Activated CD8-positive, alpha-beta memory T cell treated with anti-CD3 and anti-CD28 coated beads for 1 hour (primary cell): ENCODE data around the gene GRIK4.

Source experiments
- DNase-seq, 2 donors: peaks; one replicate each; pipeline ENCODE4 v3.0.0-alpha.2; 2020; ENCODE audit warnings: low read depth in 1 of 2; ENCODE audit errors: extremely low read depth in 1 of 2

GRIK4 gene

DNA sequence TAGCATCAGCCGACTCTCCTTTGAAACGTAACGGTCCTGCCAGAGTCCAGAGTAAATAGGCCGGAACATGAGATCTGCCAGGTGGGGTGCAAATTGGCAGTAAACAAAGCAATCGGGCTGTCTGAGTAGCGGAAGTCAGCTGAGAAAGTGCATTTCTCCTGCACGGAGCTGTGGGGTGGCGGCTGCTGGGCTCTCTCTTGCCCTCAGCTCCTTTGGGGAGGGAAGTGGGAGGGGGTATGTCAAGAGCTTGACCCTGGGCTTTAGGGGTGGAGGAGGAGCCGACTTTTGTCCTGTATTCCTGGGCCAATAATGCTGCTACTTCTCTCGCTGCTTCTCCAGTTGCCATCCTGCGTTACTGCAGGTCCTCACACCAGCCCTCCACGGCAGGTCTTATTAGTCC, 11.6 kb downstream of the GRIK4 start:
- DNase-seq, result no peak

DNA sequence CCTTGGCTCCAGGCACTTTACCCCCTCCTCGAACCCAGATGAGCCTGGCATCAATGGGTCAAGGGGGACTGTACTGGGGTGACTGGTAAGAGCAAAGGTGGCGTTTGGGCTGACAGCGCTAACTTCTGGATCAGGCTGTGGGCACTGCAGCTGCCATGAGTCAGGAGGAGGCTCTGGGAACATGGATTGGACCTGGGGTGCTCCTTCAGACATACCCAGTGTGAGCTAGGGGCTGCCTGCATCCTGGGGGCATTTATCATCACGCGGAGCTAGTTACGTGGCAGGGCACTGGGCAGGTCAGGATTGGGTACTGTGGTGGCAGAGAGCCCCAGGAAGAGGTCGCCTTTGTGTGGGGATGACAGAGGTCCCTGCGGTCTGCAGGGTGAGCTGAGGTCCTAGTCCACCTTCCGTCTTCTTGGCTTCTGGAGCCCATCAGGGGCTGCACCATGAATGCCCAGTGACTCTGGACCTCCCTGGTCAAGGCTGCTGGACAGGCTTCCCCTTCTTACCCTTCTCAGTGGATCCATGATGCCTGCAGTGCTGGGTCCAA, 13.1 kb downstream of the GRIK4 start:
- no peak for DNase-seq

DNA sequence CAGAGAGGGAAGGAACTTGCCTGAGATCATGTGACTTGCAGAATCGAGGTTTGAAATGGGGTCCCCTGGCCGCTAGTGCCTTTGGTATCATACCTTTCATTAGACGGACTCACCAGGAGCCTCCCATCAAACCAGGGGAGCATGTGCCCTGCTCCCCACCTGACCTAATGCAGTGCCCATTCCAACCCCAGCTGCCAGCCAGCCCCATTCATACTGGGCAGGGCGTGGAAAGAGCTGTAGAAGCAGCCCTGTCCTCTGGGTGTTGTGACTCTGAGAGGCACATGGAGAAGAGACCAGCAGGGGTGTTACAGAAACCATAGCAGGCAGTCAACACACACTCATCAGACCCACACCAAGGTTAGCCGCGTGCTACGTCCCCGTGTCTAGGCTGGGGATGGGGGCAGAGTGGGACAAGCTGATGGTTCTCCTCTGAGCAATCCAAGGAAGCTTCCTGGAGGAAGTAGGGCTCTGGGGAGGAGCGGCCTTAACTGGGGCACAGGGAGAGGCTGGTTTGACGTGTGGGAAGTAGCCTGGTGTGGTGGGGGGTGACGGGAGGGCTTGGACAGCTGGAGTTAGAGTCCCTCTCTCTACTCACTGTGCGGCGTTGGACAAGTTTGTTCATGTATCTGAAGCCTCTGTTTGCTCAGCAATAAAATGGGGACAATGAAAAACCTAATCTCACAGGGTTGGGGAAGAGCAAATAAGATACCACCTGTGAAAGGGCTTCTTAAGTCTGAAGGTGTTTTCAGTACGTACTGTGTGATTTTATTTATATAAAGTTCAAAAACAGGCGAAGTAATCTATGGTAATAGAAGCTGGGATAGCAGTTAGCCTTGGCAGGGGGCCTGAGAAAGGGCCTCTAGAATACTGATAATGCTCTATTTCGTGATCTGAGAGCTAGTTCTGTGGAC, 14.0 kb downstream of the GRIK4 start:
- no peak for DNase-seq

DNA sequence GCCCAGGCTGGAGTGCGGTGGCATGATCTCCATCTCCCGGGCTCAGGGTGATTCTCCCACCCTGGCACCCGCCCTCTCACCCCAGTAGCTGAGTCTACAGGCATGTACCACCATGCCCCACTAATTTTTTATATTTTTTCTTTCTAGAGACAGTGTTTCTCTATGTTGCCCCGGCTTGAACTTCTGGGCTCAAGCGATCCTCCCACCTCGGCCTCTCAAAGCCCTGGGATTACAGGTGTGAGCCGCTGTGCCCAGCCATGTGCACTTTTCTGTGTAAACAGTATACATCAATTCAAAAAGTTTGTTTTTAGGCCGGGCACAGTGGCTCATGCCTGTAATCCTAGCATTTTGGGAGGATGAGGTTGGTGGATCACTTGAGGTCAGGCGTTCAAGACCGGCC, 14.7 kb downstream of the GRIK4 start:
- no peak for DNase-seq

DNA sequence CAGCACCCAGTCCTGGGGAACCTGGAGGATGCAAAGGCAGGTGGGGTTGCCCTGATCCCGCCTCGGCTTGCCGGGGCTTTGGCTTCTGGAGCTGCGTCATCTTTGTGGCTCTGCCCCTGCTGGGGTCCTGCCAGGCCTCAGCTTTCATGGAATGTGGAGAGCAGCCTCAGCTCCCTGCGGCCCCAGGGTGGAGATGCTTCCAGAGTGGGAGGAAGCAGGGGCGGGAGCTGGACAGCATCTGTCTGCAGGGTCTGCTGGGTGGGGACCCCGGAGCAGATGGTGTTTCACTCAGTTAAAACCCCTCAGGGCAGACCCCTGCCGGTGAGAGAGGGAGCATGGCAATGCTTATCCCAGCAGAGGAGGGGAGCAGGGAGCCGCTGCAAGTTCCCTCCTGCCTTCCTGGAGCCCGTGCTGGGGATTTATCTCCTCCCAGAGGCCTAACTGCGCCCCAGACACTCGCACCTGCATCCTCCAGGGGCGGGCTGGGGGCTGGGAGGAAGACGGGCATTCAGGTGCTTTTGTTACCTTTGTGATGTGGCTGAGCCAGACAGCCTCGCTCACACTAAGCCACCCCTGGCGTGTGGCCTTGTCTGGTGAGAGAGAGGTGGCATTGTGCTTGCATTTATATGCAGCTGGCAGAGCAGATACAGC, 15.7 kb downstream of the GRIK4 start:
- DNase-seq, result no peak

DNA sequence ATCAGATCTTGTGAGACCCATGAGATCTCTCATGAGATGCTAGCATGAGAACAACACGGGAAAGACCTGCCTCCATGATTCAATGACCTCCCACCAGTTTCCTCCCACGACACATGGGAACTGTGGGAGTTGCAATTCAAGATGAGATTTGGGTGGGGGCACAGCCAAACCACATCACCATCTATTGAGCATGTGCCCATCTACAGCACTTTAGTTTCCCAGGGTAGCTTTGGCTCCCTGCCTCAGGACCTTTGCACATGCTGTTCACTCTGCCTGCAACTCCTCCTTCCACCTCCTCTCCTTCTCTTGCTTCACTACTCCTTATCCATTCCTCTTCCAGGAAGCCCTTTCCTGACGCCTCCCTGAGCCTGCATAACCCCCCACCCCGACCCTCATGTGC, 17.2 kb downstream of the GRIK4 start:
- DNase-seq, result no peak

DNA sequence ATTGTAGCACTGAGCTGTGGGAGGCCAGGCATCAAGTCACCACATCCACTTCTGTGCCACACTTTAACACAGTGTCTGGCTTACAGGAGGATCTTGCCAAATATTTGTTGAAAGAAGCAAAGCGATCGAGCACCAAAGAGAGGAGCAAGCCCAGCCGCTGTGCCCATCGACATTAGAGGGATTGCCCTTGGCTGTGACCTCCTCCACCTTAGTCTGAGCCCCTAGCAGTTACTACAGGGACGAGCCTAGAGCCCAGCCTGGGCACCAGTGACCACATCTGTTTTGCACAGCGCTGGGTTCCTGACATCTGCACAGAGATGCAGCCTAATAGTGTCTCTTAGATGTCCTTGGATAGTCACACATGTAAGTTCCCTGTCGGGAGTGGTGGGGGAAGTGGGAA, 17.7 kb downstream of the GRIK4 start:
- no peak for DNase-seq

DNA sequence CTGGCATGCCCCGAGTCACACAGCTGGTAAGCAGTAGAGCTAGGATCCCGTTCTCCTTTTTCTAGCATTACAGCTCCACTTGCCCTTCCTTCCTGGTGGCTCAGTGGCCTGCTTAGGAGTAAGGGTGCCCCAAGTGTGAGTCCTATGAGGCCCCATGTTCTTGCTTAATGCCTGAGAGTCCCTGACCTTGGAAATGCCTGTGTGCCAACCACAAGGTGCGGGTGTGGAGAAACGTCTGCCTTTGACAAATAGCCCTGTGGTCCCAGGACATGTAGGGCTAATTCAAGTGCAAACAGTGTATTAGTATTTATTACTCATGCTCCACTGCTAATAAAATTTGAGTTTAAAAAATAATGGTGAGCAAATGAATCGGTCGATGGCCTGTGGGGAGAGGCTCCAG, 18.4 kb downstream of the GRIK4 start:
- DNase-seq, result no peak

DNA sequence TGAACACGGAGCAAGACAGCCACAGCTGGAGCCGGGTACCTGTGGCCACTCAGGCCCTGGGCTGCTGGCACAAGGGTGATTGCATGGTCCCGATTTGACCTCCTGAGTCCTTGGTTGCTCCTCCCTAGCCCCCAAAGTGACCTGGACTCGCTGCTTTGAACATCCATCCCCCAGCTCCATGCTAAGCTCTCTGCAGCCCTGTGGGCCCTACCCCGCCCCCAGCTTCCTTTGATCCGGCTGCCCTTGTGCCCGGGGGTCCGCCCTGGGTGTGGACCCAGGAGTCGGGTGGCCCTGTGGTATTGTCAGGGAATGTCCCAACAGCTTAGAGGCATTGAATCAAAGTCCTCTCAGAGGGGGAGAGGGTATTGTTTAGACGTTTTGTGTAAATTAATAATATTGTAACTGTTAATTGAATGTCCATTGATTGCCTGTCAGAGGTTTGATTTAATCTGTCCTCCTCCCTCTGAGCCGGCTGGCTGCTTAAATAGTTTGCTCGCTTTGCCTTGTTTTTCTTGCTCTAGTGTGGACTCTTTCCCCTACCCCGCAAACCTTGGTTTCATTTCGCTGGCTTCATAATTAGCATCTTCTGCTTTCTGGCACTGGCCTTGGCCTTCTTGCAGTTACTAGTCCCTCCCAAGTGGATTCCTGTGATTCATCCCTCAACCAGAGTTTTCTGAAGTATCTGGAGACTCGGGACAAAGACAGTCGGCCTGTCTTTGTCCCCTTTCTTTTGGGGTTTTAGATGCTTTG, 20.7 kb downstream of the GRIK4 start:
- no peak for DNase-seq

DNA sequence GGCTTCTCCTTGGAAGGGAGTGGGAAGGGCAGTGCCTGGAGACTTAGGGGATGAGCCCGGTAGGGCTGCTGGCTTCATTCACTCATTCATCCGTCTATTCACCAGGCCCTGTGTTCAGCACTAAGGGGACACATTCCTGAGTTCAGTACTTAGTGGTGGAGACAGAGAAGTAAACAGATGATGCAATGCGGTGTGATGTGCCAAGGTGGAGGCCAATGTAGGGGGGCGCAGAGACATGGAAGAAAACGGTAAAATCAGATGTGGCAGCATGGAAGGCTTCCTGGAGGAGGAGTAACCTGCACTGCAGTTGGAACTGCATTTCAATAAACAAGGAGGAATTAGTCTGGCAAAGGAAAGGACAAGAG, 21.3 kb downstream of the GRIK4 start:
- DNase-seq, result no peak

DNA sequence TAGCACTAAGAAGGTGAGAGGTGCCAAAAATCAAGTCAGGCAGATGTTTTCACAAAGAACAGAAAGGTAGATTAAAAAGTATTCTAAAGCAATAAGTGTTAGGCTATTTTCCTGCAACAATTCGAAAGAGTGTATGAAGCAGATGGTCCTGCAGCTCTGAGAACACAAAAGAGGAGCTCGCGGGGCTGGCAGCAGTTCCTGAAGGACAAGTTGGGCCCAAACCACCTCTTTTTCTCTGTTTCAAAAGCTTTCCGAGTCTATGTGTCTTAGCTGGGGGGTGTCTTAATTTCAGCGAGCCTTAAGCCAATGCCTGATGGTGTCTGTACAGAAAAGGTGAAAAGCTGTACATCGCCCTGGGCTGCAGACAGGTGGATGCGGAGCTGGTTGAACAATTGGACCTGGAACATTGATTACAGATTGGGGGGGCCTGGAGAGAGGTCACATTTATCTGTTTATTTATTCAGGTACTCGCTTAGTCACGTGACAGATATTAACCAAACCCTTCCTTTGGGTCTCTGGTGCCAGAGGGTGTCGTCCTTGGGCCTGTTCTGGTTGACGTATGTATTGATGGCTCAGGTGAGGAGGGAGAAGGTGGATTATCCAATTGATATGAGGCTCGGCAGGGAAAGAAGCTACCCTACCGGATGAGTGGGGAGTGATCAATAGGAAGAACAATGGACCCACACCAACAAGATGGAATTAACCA, 24.7 kb downstream of the GRIK4 start:
- no peak for DNase-seq

DNA sequence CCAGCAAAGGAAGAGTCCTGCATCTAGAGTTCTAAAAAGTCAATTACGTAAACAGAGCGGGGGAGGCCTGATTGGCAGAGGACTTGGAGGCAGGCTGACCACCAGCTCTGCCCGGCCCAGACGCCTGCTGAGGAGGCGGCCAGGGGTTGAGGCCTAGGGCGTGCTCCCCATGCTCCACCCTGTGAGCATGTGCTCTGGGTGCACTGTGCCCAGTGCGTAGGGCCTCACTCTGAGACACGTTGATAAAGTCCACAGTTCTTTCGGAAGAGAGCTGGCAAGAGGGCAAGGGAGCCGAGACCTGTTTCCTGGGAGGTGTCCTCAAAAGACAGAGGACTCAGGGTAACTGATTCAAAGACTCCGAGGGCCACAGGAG, 25.2 kb downstream of the GRIK4 start:
- DNase-seq, result no peak

DNA sequence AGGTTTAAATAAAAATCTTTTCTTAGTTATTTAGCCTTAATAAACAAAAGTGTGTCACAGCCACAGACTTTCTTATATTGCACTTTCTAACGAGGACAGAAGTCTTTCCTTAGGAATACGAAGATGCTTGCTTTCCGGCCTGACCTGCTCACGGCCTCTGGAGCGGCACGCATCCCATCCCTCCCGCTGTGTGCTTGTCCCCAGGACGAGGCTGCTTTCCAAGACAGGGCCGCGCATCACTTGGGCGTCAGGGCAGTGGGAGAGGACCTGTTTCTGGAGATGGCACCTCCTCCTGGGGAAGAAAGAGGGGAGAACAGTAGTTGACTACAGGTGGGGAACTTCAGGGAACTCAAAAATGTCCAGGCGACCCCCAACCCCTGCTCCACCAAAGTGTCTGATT, 26.4 kb downstream of the GRIK4 start:
- no peak for DNase-seq

DNA sequence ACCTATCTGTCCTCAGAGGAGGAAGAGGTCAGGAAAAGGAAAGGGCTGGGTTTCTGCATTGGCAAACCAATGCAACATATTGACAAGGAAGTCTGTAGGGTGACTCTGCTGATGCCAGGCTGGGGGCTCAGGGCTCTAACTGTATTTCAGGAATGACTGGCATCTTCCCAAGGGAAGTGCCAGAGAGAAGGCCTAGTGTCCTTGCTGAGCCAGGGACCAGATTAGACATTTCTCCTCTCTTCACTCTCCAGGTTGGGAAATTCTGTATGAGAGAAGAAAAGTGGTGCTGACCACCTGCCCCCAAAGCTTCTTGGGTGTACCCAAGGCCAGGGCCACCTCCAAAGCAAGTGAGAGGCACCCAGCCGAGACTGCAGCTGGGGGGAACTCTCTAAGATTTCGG, 27.2 kb downstream of the GRIK4 start:
- no peak for DNase-seq

DNA sequence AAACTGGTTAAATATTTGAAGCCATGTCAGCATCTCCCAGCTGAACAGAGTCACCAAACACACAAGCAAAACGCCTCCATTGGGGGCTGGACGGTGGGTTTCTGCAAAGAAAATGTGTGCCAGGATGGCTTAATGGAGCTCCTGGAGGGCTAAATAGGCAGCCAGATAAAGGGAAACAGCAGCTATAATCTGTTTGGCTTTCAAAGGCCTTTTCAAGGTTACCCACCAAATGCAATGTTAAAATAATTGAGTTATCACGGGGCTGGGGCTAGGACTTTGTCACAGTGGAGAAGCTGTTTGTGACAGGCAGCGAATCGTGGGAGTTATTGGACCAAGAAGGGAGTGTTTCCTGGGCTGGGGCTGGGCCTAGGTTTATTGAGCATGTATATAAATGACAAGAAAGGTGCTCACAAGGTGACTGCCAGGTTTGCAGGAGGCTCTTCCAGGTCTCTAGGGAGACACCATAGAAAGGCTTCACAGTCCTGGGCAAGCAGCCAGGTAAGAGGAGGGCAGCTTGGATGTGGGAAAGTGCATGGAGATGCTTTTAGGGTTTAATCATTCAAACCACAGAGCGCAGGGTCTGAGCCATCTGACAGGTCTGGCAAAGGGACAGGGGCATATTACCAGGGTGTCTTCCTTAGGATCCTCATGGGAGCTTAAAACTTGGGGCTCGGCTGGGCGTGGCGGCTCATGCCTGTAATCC, 28.3 kb downstream of the GRIK4 start:
- DNase-seq, result no peak

DNA sequence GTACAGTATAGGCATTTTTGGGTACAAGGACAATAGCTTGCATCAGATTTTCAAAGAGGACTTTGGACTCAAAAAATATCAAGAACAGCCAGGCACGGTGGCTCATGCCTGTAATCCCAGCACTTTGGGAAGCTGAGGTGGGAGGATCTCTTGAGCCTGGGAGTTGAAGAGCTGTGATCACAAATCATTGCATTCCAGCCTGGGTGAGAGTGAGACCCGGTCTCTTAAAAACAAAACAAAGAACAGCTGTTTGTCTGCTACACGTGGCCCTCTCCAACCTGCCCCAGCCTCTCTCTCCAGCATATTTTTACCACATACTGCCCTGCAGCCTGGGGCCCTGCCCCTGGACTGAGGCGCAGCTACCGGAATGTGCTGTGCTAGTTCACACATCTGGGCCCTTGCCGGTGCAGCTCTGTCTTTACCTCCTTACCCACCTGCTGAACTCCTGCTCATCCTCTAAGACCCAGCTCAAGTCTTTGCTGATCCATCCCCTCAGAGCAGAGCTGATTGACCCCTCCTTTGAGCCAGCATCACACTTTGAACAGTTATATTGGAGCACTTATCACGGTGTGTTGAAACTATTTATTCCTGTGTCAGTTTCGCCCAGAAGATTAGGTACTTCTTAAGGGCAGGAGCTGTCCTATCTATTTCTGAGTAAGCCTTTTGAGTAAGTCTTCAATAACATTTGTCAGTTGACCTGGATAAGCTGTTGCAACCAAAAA, 29.4 kb downstream of the GRIK4 start:
- DNase-seq, result no peak

DNA sequence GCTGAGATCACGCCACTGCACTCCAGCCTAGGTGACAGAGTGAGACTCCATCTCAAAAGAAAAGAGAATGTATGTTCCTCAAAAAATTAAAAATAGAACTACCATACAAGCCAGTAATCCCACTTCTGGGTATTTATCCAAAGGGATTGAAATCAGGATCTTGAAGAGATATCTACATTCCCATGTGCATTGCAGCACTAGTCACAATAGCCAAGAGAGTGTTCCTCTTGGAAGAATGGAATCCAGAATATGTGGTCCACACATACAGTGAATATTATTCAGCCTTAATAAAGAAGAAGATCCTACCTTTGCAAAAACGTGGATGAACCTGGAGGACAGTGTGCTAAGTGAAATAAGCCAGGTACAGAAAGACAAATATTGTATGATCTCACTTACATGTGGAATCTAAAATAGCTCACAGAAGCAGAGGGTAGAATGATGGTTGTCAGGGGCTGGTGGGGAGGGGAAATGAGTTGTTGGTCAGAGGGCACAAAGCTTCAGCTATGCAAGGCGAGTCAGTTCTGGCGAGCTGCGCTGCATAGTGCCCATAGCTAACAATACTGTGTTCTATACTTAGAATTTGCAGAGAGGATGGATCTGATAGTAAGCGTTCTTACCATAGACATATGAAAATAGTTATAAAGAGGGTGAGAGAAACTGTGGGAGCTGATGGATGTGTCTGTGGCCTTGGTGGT, 32.1 kb downstream of the GRIK4 start:
- DNase-seq, result no peak

DNA sequence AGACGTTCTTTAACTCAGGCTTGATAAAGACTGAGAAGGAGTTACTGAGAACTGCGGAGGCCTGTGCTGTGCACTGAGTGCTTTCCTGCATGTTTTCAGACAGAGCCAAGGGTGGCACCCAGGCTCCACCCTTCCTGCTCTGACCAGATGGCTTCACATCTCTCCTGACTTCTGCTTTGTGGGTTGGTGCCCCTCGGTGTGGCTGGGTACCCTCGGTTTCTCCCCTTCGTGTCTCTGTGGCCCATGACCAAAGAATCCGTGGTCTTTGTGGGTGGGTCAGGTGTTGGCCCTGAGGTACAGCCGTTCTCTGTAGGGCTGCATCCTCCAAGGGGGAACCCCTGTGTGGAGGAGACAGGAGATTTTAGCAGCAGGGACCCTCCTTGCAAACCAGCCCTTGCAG, 34.3 kb downstream of the GRIK4 start:
- DNase-seq, result no peak
